ENCODE measurements around the gene ERCC5.

GRCh38 chr13:102825400-102825799 lies 20.4 kb upstream of the ERCC5 start:
- TF ChIP-seq, protein P1, sequence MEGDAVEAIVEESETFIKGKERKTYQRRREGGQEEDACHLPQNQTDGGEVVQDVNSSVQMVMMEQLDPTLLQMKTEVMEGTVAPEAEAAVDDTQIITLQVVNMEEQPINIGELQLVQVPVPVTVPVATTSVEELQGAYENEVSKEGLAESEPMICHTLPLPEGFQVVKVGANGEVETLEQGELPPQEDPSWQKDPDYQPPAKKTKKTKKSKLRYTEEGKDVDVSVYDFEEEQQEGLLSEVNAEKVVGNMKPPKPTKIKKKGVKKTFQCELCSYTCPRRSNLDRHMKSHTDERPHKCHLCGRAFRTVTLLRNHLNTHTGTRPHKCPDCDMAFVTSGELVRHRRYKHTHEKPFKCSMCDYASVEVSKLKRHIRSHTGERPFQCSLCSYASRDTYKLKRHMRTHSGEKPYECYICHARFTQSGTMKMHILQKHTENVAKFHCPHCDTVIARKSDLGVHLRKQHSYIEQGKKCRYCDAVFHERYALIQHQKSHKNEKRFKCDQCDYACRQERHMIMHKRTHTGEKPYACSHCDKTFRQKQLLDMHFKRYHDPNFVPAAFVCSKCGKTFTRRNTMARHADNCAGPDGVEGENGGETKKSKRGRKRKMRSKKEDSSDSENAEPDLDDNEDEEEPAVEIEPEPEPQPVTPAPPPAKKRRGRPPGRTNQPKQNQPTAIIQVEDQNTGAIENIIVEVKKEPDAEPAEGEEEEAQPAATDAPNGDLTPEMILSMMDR (IDR thresholded peaks at IDR 0.05), result no peak
- TF ChIP-seq POLR2A (IDR thresholded peaks at IDR 0.05), result no peak
